ENCODE data around the gene TBXAS1.
A peak's percentile ranks its signal among the peaks of the same experiment; 100 is the strongest.
"Not testable (repeated sequence)": the region's sequence is repeated elsewhere in the genome, so short reads cannot be mapped to it uniquely, and the experiment has no call there.

Gene TBXAS1

DNA sequence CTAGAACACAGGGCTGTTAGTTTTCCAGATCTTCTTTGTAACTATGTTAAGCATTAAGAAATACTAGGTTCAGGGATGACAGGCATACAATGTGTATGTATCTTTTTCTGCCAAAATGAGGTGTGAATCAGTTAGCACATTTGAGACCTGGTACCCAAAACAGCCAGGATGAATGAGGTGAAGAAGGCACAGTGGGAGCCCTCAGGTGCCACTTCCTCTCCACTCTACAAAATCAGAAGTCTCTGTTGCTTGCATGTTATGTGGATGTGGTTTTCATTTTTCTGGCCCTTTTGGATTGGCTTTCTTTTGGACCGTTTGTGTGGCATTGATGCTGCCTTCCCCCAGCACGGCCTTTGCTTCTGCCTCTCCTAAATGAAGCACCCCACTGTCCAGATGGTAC is 15.4 kb upstream of the TBXAS1 start:
- no peak overlapping the region for H3K4me3 Mint-ChIP-seq
- DNase-seq (ENCODE audit: low spot score in 2 of 2): no peak
- no peaks in the 10 kb centered on the region for H3K36me3 Mint-ChIP-seq
- peaks cover 2% of the 10 kb centered on the region for H3K9me3 Mint-ChIP-seq
- ATAC-seq: no peak
- H3K4me1 Mint-ChIP-seq: peaks cover 4% of the 10 kb centered on the region
- H3K27ac Mint-ChIP-seq: no peak overlapping the region

DNA sequence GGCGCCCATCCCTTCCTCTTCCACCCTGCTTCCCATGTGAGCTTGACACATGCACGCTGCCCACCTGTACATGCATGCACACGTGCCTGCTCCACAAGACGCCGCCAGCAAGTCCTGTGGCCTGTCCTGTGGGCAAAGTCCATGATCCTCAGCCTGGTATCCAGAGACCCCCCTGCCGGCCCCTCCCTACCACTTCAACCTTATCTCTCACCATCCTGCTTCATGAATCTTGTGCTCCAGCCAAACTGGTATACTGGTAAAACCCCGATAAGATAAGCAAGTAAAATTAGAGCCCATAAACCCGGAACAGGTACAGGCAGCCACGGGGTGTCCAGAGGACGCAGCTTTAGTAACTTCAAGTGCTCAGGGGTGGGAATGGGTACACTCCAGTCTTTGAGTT is 11.8 kb upstream of the TBXAS1 start:
- Mint-ChIP-seq H3K27ac (no peak overlapping the region), H3K36me3 (no peaks in the 10 kb centered on the region), H3K9me3 (peaks cover 2% of the 10 kb centered on the region), H3K4me1 (peaks cover 4% of the 10 kb centered on the region), H3K4me3 (no peak overlapping the region)
- DNase-seq (ENCODE audit: low spot score in 2 of 2): no peak
- no peak for ATAC-seq

DNA sequence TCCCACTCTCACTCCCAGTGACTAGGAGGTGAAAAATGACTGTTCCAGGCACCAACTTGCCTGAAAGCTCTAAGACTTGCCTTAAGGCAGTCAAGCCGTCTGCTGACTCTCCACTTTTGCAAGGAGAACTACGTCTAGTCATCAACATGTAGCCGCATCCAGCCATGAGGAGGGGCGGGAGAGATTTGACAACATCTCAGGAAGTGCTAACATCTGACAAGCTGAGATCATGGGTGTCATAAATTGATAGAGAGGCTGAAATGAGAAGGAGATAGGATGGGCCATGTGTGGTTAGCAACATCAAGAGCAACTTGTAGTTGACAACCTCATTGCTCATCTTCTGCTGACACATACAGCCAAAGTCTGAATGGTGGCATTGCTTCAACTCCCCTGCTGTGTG is 9.0 kb upstream of the TBXAS1 start:
- Mint-ChIP-seq H3K4me1 (no peaks in the 10 kb centered on the region), H3K27ac (no peak overlapping the region), H3K4me3 (no peak overlapping the region), H3K36me3 (no peaks in the 10 kb centered on the region), H3K9me3 (peaks cover 2% of the 10 kb centered on the region)
- peak; percentile 77 for ATAC-seq
- DNase-seq (ENCODE audit: low spot score in 2 of 2): no peak

DNA sequence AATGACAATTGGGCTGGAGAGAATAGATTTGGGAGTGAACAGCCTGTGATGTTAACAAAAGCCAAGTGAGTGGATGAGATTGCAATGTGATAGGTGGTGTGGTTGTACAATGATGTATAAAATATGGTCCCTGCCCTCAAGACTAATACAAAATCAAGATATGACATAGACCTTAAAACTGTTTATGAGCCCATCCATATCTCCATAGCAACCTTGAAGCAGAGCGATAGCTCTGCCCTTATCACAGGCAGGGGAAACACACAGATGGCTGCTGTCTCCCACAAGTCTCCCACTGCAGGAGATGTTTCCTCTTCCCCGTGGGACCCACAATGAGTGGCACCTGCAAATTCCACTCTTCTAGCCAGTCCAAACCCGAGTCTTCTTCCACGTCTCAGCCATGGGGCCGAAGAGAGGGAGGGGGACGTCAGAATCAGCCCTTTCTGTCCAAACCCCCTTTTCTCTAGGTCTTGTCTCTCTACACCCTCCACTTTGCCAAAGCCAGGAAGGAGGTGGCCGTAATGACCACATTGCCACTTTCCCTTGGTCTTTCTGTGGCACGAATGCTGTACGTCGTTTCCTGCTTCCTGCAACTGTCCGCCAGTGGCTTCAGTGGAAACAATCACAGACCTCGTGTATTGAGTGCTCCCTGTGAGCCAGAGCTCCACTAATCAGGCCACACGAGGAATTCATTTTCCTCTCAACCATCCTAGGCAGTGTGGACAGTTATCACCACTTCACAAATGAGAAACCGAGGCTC is 7.5 kb upstream of the TBXAS1 start:
- H3K27ac Mint-ChIP-seq: no peak overlapping the region
- no peak for ATAC-seq
- no peak overlapping the region for H3K4me3 Mint-ChIP-seq
- H3K9me3 Mint-ChIP-seq: no peaks in the 10 kb centered on the region
- H3K4me1 Mint-ChIP-seq: no peaks in the 10 kb centered on the region
- H3K36me3 Mint-ChIP-seq: no peaks in the 10 kb centered on the region
- no peak for DNase-seq (ENCODE audit: low spot score in 2 of 2)

DNA sequence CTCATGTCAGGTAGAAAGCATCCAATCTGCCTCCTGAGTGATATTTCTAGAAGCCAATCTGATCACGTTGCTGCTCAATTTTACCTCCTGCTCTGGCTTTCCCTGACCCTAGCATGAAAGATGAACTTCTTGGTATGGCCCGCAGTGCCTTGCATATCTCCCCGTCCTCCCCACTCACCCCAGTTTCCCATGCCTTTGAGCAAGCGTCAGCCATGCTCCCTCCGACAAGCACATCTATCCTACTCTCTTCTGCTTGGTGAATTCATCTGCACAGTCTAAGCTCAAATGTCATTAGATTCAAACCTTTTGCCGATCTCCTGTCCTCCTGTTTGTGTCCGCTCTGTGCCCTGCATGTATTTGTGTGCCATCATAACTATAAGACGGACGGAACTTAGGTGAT is 6.2 kb upstream of the TBXAS1 start:
- ATAC-seq: no peak
- no peak for DNase-seq (ENCODE audit: low spot score in 2 of 2)
- Mint-ChIP-seq H3K4me3 (no peak overlapping the region), H3K4me1 (peaks cover 12% of the 10 kb centered on the region), H3K27ac (no peak overlapping the region), H3K9me3 (no peaks in the 10 kb centered on the region), H3K36me3 (no peaks in the 10 kb centered on the region)

DNA sequence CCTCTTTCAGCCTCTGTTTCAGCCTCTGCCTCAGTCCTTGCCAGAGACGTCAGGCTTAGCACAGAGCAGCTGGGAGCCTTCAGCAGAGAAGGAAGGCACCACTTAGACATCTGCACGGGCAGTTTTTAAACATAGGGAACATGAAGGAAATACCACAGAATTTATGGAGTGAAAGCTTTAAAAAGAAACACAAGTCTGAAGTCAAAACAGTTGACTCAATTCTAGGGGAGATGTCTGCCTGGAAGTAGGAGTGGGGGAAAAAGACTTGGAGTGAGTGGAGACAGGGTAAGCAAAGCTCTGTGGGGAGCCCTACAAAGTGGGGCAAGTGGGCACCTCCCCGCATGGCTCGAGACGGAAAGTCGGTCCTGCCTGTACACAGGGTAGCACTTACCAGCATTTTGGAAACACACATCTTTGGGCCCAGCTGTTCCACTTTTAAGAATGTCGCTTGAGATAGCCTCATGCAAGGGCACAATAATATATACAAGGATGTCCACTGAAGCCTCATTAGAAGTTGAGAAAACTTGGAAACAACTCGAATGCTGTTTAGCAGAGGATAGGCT is 5.0 kb upstream of the TBXAS1 start:
- H3K4me3 Mint-ChIP-seq: no peak overlapping the region
- peaks cover 17% of the 10 kb centered on the region for H3K4me1 Mint-ChIP-seq
- no peak for DNase-seq (ENCODE audit: low spot score in 2 of 2)
- H3K27ac Mint-ChIP-seq: no peak overlapping the region
- H3K36me3 Mint-ChIP-seq: no peaks in the 10 kb centered on the region
- no peak for ATAC-seq
- H3K9me3 Mint-ChIP-seq: no peaks in the 10 kb centered on the region

DNA sequence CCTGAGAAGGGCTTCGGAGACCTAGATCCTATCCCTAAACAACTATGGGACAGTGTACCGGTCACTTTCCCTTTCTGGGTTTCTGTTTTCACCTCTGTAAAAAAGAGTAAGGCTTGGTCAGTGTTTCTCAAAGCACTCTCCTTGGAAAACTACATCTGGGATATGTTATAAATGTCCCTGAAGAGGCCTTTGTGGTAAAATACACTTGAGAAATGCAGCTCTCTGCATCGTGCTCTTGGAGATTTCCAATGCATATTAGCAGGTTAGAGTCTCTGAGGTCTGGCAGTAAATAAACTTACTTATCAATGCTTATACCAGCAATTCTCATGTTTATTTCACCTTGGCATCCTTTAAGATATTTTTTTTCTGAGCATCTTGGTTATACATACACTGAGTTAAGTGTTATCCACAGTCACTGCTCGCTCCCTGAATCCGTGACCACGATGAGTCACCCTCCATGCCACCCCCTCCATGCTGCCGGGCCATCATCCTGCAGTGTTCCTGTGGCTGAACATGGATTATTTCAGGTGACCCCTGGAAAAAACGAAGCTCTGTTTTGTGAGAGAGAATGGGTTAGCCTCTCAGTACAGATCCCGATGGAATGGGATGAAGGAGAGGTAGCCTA is 3.3 kb upstream of the TBXAS1 start:
- Mint-ChIP-seq H3K4me1 (peaks cover 26% of the 10 kb centered on the region), H3K9me3 (no peaks in the 10 kb centered on the region), H3K36me3 (no peaks in the 10 kb centered on the region), H3K4me3 (no peak overlapping the region), H3K27ac (no peak overlapping the region)
- no peak for ATAC-seq
- DNase-seq (ENCODE audit: low spot score in 2 of 2): no peak

DNA sequence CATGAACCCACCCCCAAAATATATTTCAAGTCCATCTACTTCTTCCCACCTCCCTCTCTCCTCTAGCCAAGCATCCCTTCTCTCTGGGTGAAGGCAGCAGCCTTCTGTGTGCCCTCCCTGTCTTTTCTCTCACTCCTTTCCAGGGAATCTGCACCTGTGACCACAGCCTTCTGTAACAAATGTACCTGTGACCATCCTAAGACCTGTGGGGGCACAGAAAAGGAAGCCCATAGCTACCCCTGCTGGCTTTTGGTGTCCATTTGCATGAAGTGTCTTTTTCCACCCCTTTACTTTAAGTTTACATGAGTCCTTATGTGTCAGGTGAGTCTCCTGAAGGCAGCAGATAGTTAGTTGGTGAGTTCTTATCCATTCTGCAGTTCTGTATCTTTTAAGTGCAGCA is 2.0 kb upstream of the TBXAS1 start:
- ATAC-seq (no peak), DNase-seq (ENCODE audit: low spot score in 2 of 2) (no peak)
- no peak overlapping the region for H3K4me3 Mint-ChIP-seq
- peak overlapping the region; percentile 8 for H3K27ac Mint-ChIP-seq
- H3K9me3 Mint-ChIP-seq: no peaks in the 10 kb centered on the region
- peaks cover 33% of the 10 kb centered on the region for H3K4me1 Mint-ChIP-seq
- H3K36me3 Mint-ChIP-seq: no peaks in the 10 kb centered on the region

DNA sequence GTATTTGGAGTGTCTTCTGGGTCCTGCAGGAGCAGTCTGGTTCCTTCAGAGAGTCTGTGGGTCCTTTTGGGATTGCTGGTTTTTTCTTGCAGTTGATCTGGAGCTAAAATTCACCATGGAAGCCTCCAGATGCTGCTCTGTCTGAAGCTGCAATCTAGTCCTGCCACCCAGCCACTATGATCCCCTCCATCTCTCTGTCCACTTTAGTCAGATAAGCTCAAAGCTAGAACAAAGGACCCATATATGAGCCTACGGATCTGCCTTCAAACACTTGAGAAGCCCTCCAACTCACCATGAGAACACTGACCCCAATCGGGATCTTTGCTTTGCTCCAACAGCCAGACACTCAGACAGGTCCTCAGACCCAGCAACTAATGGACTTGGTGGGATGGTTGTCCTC is 618 bp upstream of the TBXAS1 start:
- Mint-ChIP-seq H3K27ac (peak overlapping the region; percentile 88), H3K36me3 (no peaks in the 10 kb centered on the region), H3K4me1 (peaks cover 33% of the 10 kb centered on the region), H3K9me3 (no peaks in the 10 kb centered on the region), H3K4me3 (peak overlapping the region; percentile 67)
- DNase-seq (ENCODE audit: low spot score in 2 of 2): no peak
- ATAC-seq: no peak

DNA sequence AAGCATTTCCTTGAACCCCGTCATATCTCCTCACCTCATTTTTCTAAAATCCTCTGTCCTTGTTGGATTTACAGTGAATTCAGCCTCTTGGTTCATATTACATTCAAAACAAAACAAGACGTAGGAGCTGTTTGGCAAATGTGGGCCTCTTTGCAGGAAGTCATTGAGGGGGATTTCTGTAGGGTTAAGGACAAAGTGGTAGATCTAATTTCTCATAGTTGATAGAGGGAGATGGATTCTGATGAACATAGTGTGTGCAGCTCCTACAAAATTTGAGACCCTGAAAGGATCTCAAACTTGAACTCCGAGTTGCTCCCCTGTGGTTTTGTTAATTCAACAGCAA is 682 bp downstream of the TBXAS1 start:
- H3K27ac Mint-ChIP-seq: peak overlapping the region; percentile 88
- ATAC-seq (peak; percentile 65), DNase-seq (ENCODE audit: low spot score in 2 of 2) (no peak)
- H3K36me3 Mint-ChIP-seq: no peaks in the 10 kb centered on the region
- peak overlapping the region; percentile 67 for H3K4me3 Mint-ChIP-seq
- H3K9me3 Mint-ChIP-seq: peaks cover 4% of the 10 kb centered on the region
- peaks cover 33% of the 10 kb centered on the region for H3K4me1 Mint-ChIP-seq

DNA sequence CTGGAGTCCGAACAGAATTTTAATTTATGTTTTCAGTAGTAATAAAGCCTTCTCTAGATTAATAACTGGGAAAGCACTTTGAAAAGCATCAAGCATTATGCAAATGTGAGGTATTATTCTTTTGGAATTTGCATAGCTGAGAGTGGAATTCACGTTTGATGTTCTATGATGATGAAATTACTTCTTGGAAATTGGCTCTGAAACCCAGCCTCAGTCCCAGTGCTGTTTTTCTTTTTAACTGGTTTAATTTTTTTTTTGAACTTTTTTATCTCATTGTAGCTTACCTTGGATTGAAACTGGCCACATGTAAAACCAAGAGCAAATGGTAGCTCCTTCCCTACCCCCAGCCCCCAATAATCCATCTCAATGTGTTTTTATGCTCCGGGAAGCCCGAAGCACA is 1.2 kb downstream of the TBXAS1 start:
- Mint-ChIP-seq H3K4me1 (peaks cover 33% of the 10 kb centered on the region), H3K9me3 (peaks cover 4% of the 10 kb centered on the region), H3K4me3 (peak overlapping the region; percentile 67), H3K27ac (peak overlapping the region; percentile 88), H3K36me3 (no peaks in the 10 kb centered on the region)
- DNase-seq (ENCODE audit: low spot score in 2 of 2) (no peak), ATAC-seq (no peak)

DNA sequence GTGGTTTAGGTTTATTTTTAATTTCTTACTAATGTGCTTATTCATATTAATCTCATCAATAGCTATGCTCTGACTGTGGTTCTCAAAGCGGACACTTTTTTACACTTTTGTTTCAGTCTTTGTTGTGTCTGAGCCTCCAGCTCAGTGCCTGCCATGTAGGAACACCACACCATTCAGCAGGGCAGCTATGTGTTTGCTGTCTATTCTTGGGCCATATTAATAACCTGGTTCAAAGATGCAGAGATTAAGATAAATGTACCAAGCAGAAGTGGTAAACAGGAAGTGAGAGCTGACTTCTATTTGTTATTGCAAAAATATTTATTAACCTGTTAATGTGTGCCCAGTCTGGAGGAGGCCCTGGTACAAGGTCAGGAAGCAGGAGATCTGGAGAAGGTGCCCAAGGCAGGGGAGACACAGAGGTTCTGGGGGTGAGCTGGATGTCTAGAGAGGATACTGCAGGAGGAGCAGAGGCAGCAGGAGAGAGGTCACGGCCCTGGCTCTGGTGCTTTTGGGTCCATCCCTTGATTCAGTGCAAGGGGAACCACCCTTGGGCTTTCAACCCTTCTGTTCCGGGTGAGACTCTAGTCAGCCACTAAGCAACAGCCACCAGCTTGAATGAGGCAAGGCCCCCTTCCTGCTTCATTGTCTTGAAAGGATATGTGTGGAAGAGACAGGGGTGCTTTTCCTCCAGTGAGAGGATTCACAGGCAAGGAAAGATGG is 1.9 kb downstream of the TBXAS1 start:
- H3K9me3 Mint-ChIP-seq: peaks cover 4% of the 10 kb centered on the region
- peak overlapping the region; percentile 67 for H3K4me3 Mint-ChIP-seq
- peak; percentile 51 for ATAC-seq
- DNase-seq (ENCODE audit: low spot score in 2 of 2): no peak
- no peaks in the 10 kb centered on the region for H3K36me3 Mint-ChIP-seq
- H3K4me1 Mint-ChIP-seq: peaks cover 33% of the 10 kb centered on the region
- H3K27ac Mint-ChIP-seq: peak overlapping the region; percentile 88

DNA sequence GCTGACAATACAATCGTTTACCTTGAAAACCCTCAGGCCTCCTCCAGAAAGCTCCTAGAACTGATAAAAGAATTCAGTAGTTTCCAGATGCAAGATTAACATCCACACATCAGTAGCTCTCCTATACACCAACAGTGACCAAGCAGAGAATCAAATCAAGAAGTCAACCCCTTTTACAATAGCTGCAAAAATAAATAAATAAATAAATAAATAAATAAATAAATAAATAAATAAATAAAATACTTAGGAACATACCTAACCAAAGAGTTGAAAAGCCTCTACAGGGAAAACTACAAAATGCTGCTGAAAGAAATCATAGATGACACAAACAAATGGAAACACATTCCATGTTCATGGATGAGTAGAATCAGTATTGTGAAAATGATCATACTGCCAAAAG is 6.8 kb downstream of the TBXAS1 start:
- not testable (repeated sequence) for ATAC-seq; H3K4me3 Mint-ChIP-seq; H3K4me1 Mint-ChIP-seq; DNase-seq (ENCODE audit: low spot score in 2 of 2); H3K36me3 Mint-ChIP-seq; H3K27ac Mint-ChIP-seq
- peaks cover 11% of the 10 kb centered on the region for H3K9me3 Mint-ChIP-seq

DNA sequence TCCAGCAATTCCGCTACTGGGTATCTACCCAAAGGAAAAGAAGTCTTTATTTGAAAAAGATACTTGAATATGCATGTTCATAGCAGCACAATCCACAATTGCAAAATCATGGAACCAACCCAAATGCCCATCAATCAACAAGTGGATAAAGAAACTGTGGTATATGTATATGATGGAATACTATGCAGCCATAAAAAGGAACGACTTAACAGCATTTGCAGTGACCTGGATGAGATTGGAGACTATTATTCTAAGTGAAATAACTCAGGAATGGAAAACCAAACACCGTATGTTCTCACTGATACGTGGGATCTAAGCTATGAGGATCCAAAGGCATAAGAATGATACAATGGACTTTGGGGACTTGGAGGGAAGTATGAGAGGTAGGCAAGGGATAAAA is 8.2 kb downstream of the TBXAS1 start:
- peaks cover 11% of the 10 kb centered on the region for H3K9me3 Mint-ChIP-seq
- not testable (repeated sequence) for H3K4me1 Mint-ChIP-seq; H3K27ac Mint-ChIP-seq; DNase-seq (ENCODE audit: low spot score in 2 of 2); H3K4me3 Mint-ChIP-seq; ATAC-seq; H3K36me3 Mint-ChIP-seq

DNA sequence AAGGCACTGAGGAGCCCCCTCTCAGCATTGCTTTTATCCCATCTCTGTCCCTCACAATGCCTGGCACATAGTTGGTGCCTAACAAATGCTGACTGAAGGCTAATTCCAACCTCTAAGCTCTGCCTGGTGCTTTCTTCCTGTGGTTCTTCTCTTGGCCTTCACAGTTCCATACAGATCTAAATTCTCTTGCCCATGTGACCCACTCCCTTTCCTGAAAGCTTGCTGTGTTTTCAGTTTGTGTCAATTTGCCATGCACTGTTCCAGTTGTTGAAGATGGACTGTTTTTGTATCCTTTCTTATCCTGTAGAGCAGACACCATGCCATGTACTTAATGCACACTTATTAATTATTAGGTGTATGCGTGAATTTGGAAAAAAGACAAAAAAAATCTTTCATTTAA is 9.2 kb downstream of the TBXAS1 start:
- ATAC-seq (no peak), DNase-seq (ENCODE audit: low spot score in 2 of 2) (no peak)
- Mint-ChIP-seq H3K9me3 (peaks cover 11% of the 10 kb centered on the region), H3K4me1 (peaks cover 7% of the 10 kb centered on the region), H3K36me3 (no peaks in the 10 kb centered on the region), H3K27ac (no peak overlapping the region), H3K4me3 (no peak overlapping the region)

DNA sequence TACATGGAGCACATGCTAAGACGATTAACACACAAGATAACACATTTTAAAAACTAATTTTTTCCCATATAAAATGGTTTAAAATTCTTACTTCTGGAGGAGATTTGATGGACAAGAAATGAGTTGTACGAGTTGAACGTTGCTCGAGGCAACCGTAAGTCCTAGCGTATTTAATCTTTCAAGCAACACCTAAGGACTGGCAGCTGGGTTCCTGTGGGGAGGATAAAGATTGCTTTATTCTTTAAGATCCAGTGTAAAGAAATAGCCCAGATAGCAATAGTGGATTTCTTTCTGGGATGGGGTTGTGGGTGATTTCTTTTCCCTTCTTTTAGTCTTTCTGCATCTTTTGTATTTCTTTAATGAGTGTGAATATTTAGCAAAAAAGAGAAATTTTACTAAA is 9.8 kb downstream of the TBXAS1 start:
- Mint-ChIP-seq H3K27ac (no peak overlapping the region), H3K4me1 (peaks cover 7% of the 10 kb centered on the region), H3K4me3 (no peak overlapping the region), H3K9me3 (peaks cover 11% of the 10 kb centered on the region), H3K36me3 (no peaks in the 10 kb centered on the region)
- ATAC-seq (no peak), DNase-seq (ENCODE audit: low spot score in 2 of 2) (no peak)

All from stimulated activated effector memory CD8-positive, alpha-beta T cell treated with anti-CD3 and anti-CD28 coated beads, Interleukin-12 subunit alpha, Interleukin-12 subunit beta, amount 100 ng/mL, for 72 hours (primary cell).